IMR-90 (cell line): ENCODE measurements around the gene IHH. TPM values are rescaled to one million over a fixed set of nuclear protein-coding genes. Genes with fewer than 3 reads are reported as not detected.

Source experiments
- ATAC-seq: fragments of 200-7000 bp; cut with Tn5 transposase; 2 replicates; pipeline ENCODE4 v1.9.1; 2020; ENCODE audit warnings: low read depth, mild to moderate bottlenecking, moderate library complexity
- BruUV-seq: library from RNA; stranded (reverse); fragments of 400-500 nt; replicated peaks from 2 replicates; lab custom pipeline; 2021; lab: Mats Ljungman, UMichigan
- CTCF ChIA-PET: fragments of 300-600 bp; formaldehyde crosslinking; extraction: SDS; loops from one replicate; lab custom pipeline; 2021; ENCODE audit warnings: antibody characterized with exemption; lab: Yijun Ruan, JAX
- POLR2A ChIA-PET: fragments of 300-600 bp; sonication (Branson Sonifier 250); formaldehyde crosslinking; loops from one replicate; lab custom pipeline; 2022; ENCODE audit warnings: antibody characterized with exemption; ENCODE audit not compliant: unreplicated experiment; lab: Charles Lee
- DNase-seq: peaks from one replicate; pipeline ENCODE4 v3.0.0; 2013
- H2AFZ ChIP-seq: replicated peaks from 2 replicates; pipeline ENCODE3; 2013; ENCODE audit warnings: low read length, mild to moderate bottlenecking; ENCODE audit not compliant: poor library complexity
- H2AK5ac ChIP-seq: 2 replicates; pipeline ENCODE4 v1.6.1; 2013; ENCODE audit warnings: low read depth, low read length, inconsistent platforms
- H2AK9ac ChIP-seq: replicated peaks from 2 replicates; pipeline ENCODE3; 2013; ENCODE audit warnings: mild to moderate bottlenecking, low read depth, low read length, moderate library complexity; ENCODE audit not compliant: poor library complexity
- H2BK120ac ChIP-seq: 2 replicates; pipeline ENCODE4 v1.6.1; 2013; ENCODE audit warnings: low read depth, low read length, inconsistent platforms
- H2BK15ac ChIP-seq: 3 replicates; pipeline ENCODE4 v1.6.1; 2013; ENCODE audit warnings: low read depth, low read length, inconsistent platforms
- H2BK20ac ChIP-seq: 2 replicates; pipeline ENCODE4 v1.6.1; 2013; ENCODE audit warnings: low read depth, mild to moderate bottlenecking, inconsistent platforms, low read length, moderate library complexity
- H2BK5ac ChIP-seq: 2 replicates; pipeline ENCODE4 v1.6.1; 2013; ENCODE audit warnings: mild to moderate bottlenecking, low read depth, low read length, inconsistent platforms; ENCODE audit not compliant: poor library complexity, severe bottlenecking
- H3K14ac ChIP-seq: replicated peaks from 2 replicates; pipeline ENCODE4 v1.6.1; 2013; ENCODE audit warnings: low read depth, low read length, inconsistent platforms
- H3K18ac ChIP-seq: 2 replicates; pipeline ENCODE4 v1.6.1; 2013; ENCODE audit warnings: low read depth, low read length, control low read depth
- H3K23ac ChIP-seq: 2 replicates; pipeline ENCODE4 v1.6.1; 2013; ENCODE audit warnings: low read depth, low read length, inconsistent platforms
- H3K27ac ChIP-seq: 2 replicates; pipeline ENCODE4 v1.5.1; 2013; ENCODE audit warnings: mild to moderate bottlenecking, control low read depth, low read length; ENCODE audit not compliant: insufficient read depth
- H3K27me3 ChIP-seq: 2 replicates; pipeline ENCODE4 v1.6.1; 2013; ENCODE audit warnings: low read length; ENCODE audit not compliant: control insufficient read depth, insufficient read depth
- H3K36me3 ChIP-seq: 2 replicates; pipeline ENCODE4 v1.6.1; 2013; ENCODE audit warnings: low read length, mixed read lengths; ENCODE audit not compliant: control insufficient read depth, insufficient read depth
- H3K4ac ChIP-seq: 2 replicates; pipeline ENCODE4 v1.6.1; 2013; ENCODE audit warnings: low read depth, low read length, inconsistent platforms
- H3K4me1 ChIP-seq: 2 replicates; pipeline ENCODE4 v1.6.1; 2013; ENCODE audit warnings: low read length, mixed read lengths; ENCODE audit not compliant: control insufficient read depth, insufficient read depth
- H3K4me2 ChIP-seq: 2 replicates; pipeline ENCODE4 v1.6.1; 2013; ENCODE audit warnings: low read depth, mild to moderate bottlenecking, control low read depth, low read length, moderate library complexity
- H3K4me3 ChIP-seq: 2 replicates; pipeline ENCODE4 v1.5.1; 2013; ENCODE audit warnings: low read depth, mild to moderate bottlenecking, control low read depth, low read length, moderate library complexity; ENCODE audit not compliant: insufficient read depth
- H3K56ac ChIP-seq: 2 replicates; pipeline ENCODE4 v1.6.1; 2013; ENCODE audit warnings: low read length, inconsistent platforms; ENCODE audit not compliant: insufficient read depth; ENCODE audit errors: extremely low read depth
- H3K79me1 ChIP-seq, 2 experiments: 2 replicates each; pipeline ENCODE4 v1.6.1; 2013; ENCODE audit warnings: low read length in 2 of 2, inconsistent platforms in 1 of 2, low read depth in 1 of 2
- H3K9ac ChIP-seq: 2 replicates; pipeline ENCODE4 v1.6.1; 2013; ENCODE audit warnings: low read depth, low read length, control low read depth
- H3K9me1 ChIP-seq: 2 replicates; pipeline ENCODE4 v1.6.1; 2013; ENCODE audit warnings: low read length, inconsistent platforms; ENCODE audit not compliant: insufficient read depth
- H3K9me3 ChIP-seq: 2 replicates; pipeline ENCODE4 v1.6.1; 2013; ENCODE audit warnings: low read length; ENCODE audit not compliant: control insufficient read depth, insufficient read depth
- H4K20me1 ChIP-seq: 2 replicates; pipeline ENCODE4 v1.6.1; 2013; ENCODE audit warnings: low read length, inconsistent platforms; ENCODE audit not compliant: insufficient read depth
- H4K5ac ChIP-seq: 2 replicates; pipeline ENCODE4 v1.6.1; 2013; ENCODE audit warnings: mild to moderate bottlenecking, low read depth, low read length, control low read depth
- H4K8ac ChIP-seq, 2 experiments: 2 replicates each; pipeline ENCODE4 v1.6.1; 2013; ENCODE audit warnings: low read depth in 2 of 2, low read length in 2 of 2, control low read depth in 1 of 2, inconsistent platforms in 1 of 2
- H4K91ac ChIP-seq: 2 replicates; pipeline ENCODE4 v1.6.1; 2013; ENCODE audit warnings: low read depth, low read length, inconsistent platforms; ENCODE audit not compliant: insufficient read depth
- BHLHE40 ChIP-seq: fragments of 150-350 bp; IDR thresholded peaks from 2 replicates; pipeline ENCODE4 v1.6.1; 2016; ENCODE audit warnings: mild to moderate bottlenecking, low read depth, low read length
- CEBPB ChIP-seq: IDR thresholded peaks from 2 replicates; pipeline ENCODE4 v1.6.1; 2012; ENCODE audit warnings: low read depth, low read length, improper control_type of control experiment
- CHD1 ChIP-seq: IDR thresholded peaks from 2 replicates; pipeline ENCODE4 v1.6.1; 2012; ENCODE audit warnings: low read depth, low read length, improper control_type of control experiment
- FOS ChIP-seq: fragments of 150-350 bp; IDR thresholded peaks from 2 replicates; pipeline ENCODE4 v1.6.1; 2016; ENCODE audit warnings: low read depth, low read length
- MAFK ChIP-seq: IDR thresholded peaks from 2 replicates; pipeline ENCODE4 v1.6.1; 2012; ENCODE audit warnings: low read depth, low read length, improper control_type of control experiment
- MAZ ChIP-seq: IDR thresholded peaks from 2 replicates; pipeline ENCODE4 v1.6.1; 2012; ENCODE audit warnings: low read depth, mild to moderate bottlenecking, low read length, improper control_type of control experiment, moderate library complexity, borderline replicate concordance
- MXI1 ChIP-seq: IDR thresholded peaks from 2 replicates; pipeline ENCODE4 v1.6.1; 2012; ENCODE audit warnings: low read depth, mild to moderate bottlenecking, low read length, moderate library complexity, borderline replicate concordance
- NFE2L2 ChIP-seq: fragments of 150-350 bp; IDR thresholded peaks from 2 replicates; pipeline ENCODE4 v1.6.1; 2016; ENCODE audit warnings: low read depth, mild to moderate bottlenecking, low read length
- POLR2A ChIP-seq: IDR thresholded peaks from 2 replicates; pipeline ENCODE4 v1.6.1; 2012; ENCODE audit warnings: mild to moderate bottlenecking, low read depth, low read length
- RCOR1 ChIP-seq: IDR thresholded peaks from 2 replicates; pipeline ENCODE4 v1.6.1; 2012; ENCODE audit warnings: mild to moderate bottlenecking, low read length, improper control_type of control experiment; ENCODE audit not compliant: insufficient replicate concordance
- RFX5 ChIP-seq: IDR thresholded peaks from 2 replicates; pipeline ENCODE4 v1.8.0; 2012; ENCODE audit warnings: low read depth, mild to moderate bottlenecking, low read length, moderate library complexity
- WGBS, 2 experiments: methylation state at CpG; one replicate each; pipeline versions ENCODE4 v1.1.5 to v1.1.7; 2013; ENCODE audit warnings: missing lambda C conversion rate in 2 of 2; ENCODE audit not compliant: insufficient read length in 1 of 2; ENCODE audit errors: extremely low coverage in 2 of 2; 5-methylcytosine and 5-hydroxymethylcytosine counted together
- dilution Hi-C: fragments of 300-500 bp; cut with HindIII; formaldehyde crosslinking; loops from one replicate; pipeline ENCODE4 v1.14.3; 2018; ENCODE audit warnings: low sequenced_read_pairs; ENCODE audit not compliant: unreplicated experiment
- in situ Hi-C: fragments of 300-500 bp; cut with MboI; formaldehyde crosslinking; loops from 3 replicates; pipeline ENCODE4 v1.14.3; 2019; ENCODE audit warnings: low sequenced_read_pairs, inconsistent platforms, mixed read lengths
- intact Hi-C: fragments of 100-400 bp; cut with micrococcal nuclease; formaldehyde crosslinking; loops from 2 replicates; pipeline ENCODE4 v1.10.0; 2022
- polyA plus RNA-seq, 3 experiments: library from polyadenylated mRNA; depleted of rRNA; stranded (reverse); fragments of >200 nt; gene quantifications; 2 replicates each; pipeline ENCODE4 v1.2.3, GENCODE V29; 2012; ENCODE audit warnings: low replicate concordance in 1 of 3
- total RNA-seq: library from RNA; depleted of rRNA; stranded (reverse); fragments of >200 nt; gene quantifications from 2 replicates; pipeline ENCODE4 v1.2.3, GENCODE V29; 2012
- TF ChIP-seq, protein P1 (sequence below): conservative IDR thresholded peaks from 2 replicates; pipeline ENCODE4 v1.5.1; 2012; ENCODE audit warnings: mild to moderate bottlenecking, low read depth, low read length, improper control_type of control experiment
- TF ChIP-seq, protein P2 (sequence below): fragments of 150-350 bp; IDR thresholded peaks from 2 replicates; pipeline ENCODE4 v1.6.1; 2016; ENCODE audit warnings: low read depth, mild to moderate bottlenecking, low read length, moderate library complexity, borderline replicate concordance
- TF ChIP-seq, protein P3 (sequence below): fragments of 150-350 bp; IDR thresholded peaks from 2 replicates; pipeline ENCODE4 v1.6.1; 2017; ENCODE audit warnings: mild to moderate bottlenecking, antibody characterized with exemption, low read length, low read depth

IHH gene
- total and polyA plus RNA-seq, 2 of the 4 experiments (the other 2 are of a cell fraction), result not detected

DNA sequence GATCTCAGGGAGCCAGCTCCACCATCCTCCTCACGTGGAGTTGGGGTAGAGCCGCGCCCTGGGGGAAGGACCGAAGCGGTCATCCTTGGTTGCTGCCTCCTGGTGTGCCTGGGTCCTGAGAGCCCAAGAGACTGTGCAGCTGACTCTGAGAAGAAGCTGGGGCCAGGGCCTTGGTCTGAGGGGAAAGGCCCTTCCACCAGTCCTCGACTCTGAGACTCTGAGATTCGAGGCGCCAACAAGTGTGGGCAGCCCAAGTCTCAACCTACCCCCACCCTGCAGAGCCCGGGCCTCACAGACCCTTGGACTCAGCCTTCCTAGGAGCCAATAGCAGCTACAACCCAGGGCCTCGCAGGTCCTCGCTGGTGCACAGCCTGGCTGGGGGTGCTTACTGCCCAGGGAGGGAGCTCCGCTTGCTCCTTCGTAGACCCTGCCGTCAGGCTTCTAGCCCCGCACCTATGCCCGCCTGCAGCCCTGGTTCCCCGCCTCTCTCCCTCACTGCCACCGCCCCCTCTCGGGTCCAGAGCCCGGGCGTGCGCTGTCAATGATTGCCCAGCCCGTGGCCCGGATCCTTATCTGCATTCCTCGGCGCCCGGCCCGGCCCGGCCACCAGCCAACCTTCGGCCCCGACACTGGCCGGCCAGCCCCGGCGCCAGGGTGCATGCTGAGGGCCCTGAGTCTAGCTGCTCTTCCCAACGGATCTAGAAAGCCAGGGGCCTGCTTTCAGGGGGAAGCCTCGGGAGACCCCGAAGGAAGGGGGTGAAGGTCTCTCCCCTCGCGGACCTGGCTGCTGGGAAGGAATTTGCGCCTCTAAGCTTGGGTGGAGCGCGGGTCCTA is 2.0 kb downstream of the IHH start:
- ChIA-PET CTCF (interaction anchor here (0.5 to 2.2 kb wide), 17 partner anchors 11 to 100 kb away, joined by 3 to 15 read pairs (median 6); no protein-coding TSS in a partner anchor), POLR2A (no interaction called here)
- Histone ChIP-seq H3K27me3 (peaks cover 95% of the 10 kb centered on the region), H3K14ac (no peak overlapping the region), H2BK5ac (no peak overlapping the region), H3K18ac (no peak overlapping the region), H2AK5ac (no peak overlapping the region), H3K9me1 (no peaks in the 10 kb centered on the region), H3K4me3 (no peak overlapping the region), H3K4me1 (peaks cover 6% of the 10 kb centered on the region; the same call in 1 of the 2 replicates), H3K27ac (no peak overlapping the region), H3K56ac (no peak overlapping the region), H3K23ac (no peak overlapping the region), H3K4me2 (no peak overlapping the region; the same call in 1 of the 2 replicates), H2AFZ (peak overlapping the region; percentile 67), H4K91ac (no peak overlapping the region), H3K4ac (no peak overlapping the region), H4K20me1 (no peaks in the 10 kb centered on the region), H2BK15ac (no peak overlapping the region), H2BK20ac (no peak overlapping the region), H3K9ac (no peak overlapping the region), H4K8ac (no peak overlapping the region), H3K79me1 (no peaks in the 10 kb centered on the region), H3K36me3 (no peaks in the 10 kb centered on the region), H4K5ac (no peak overlapping the region), H2BK120ac (no peak overlapping the region), H3K9me3 (no peaks in the 10 kb centered on the region), H2AK9ac (peak overlapping the region; percentile 24)
- 7% methylated on average over 12 of the region's 42 CpGs; no CpG with 5 or more reads in 1 of the 2 experiments for WGBS, 2 experiments
- dilution Hi-C loops (no loop called here), intact Hi-C loops (loop anchor here (1.0 to 5.0 kb wide), 3 partner anchors 61 to 239 kb away; no protein-coding TSS in a partner anchor), in situ Hi-C loops (no loop called here)
- no TSS peak for BruUV-seq
- ATAC-seq, result peak; percentile 24
- DNase-seq, result no peak
- TF ChIP-seq BHLHE40 (no peak), NFE2L2 (no peak), RCOR1 (no peak), MAFK (no peak), POLR2A (no peak), CHD1 (no peak), RFX5 (no peak), MXI1 (no peak), MAZ (no peak), FOS (no peak), CEBPB (no peak)
- TF ChIP-seq, protein P1, sequence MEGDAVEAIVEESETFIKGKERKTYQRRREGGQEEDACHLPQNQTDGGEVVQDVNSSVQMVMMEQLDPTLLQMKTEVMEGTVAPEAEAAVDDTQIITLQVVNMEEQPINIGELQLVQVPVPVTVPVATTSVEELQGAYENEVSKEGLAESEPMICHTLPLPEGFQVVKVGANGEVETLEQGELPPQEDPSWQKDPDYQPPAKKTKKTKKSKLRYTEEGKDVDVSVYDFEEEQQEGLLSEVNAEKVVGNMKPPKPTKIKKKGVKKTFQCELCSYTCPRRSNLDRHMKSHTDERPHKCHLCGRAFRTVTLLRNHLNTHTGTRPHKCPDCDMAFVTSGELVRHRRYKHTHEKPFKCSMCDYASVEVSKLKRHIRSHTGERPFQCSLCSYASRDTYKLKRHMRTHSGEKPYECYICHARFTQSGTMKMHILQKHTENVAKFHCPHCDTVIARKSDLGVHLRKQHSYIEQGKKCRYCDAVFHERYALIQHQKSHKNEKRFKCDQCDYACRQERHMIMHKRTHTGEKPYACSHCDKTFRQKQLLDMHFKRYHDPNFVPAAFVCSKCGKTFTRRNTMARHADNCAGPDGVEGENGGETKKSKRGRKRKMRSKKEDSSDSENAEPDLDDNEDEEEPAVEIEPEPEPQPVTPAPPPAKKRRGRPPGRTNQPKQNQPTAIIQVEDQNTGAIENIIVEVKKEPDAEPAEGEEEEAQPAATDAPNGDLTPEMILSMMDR, result no peak
- TF ChIP-seq, protein P2, sequence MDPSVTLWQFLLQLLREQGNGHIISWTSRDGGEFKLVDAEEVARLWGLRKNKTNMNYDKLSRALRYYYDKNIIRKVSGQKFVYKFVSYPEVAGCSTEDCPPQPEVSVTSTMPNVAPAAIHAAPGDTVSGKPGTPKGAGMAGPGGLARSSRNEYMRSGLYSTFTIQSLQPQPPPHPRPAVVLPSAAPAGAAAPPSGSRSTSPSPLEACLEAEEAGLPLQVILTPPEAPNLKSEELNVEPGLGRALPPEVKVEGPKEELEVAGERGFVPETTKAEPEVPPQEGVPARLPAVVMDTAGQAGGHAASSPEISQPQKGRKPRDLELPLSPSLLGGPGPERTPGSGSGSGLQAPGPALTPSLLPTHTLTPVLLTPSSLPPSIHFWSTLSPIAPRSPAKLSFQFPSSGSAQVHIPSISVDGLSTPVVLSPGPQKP, result no peak
- TF ChIP-seq, protein P3, sequence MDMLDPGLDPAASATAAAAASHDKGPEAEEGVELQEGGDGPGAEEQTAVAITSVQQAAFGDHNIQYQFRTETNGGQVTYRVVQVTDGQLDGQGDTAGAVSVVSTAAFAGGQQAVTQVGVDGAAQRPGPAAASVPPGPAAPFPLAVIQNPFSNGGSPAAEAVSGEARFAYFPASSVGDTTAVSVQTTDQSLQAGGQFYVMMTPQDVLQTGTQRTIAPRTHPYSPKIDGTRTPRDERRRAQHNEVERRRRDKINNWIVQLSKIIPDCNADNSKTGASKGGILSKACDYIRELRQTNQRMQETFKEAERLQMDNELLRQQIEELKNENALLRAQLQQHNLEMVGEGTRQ, result no peak
